Putamen (tissue), 1 donor: ENCODE measurements around the gene ZNF473.
A peak's percentile ranks its signal among the peaks of the same experiment; 100 is the strongest.
"Not testable (repeated sequence)": the region's sequence is repeated elsewhere in the genome, so short reads cannot be mapped to it uniquely, and the experiment has no call there.

Experiments
- DNase-seq: peaks from one replicate; pipeline ENCODE4 v3.0.0-alpha.2; 2016; ENCODE audit warnings: low spot score

The ZNF473 gene

DNA sequence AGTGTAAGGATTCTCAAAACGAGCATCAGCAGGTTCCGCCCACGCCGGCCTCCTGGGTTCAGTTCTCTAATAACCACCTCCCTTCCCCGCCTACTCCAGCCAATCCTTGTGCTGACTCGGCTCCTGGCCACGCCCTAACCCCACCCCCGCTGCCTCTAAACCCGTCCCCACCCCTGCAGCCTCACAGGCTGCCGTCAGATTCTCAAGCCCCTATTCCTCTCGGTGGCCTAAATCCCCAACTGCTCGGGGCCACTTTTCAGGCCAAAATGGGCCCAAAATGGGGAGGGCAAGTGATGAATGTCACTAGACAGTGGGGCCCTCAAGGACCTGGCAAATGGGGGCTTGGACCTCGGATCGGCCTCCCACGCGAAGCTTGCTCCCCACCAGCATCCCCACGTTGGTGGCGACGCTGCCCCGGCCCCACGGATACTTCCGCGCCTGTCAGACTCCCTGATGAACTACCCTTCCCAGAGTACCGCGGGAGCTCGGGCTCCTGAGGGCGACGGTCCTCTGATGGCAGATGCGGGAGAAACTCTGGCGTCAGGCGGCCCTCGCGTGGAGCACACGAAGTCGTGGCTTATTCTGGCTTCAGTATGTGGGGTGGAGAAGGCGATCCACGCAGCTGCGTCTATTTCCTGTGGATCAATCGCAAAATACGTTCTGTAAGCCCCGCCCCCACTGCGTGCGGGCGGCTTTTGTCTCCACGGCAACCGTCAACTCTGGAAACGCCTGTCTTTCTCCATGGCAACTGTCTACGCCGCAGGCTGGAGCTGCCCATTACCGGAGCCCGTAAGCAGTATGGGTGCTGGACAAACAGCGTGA is 24.8 kb downstream of the ZNF473 start:
- peak; percentile 92 for DNase-seq

DNA sequence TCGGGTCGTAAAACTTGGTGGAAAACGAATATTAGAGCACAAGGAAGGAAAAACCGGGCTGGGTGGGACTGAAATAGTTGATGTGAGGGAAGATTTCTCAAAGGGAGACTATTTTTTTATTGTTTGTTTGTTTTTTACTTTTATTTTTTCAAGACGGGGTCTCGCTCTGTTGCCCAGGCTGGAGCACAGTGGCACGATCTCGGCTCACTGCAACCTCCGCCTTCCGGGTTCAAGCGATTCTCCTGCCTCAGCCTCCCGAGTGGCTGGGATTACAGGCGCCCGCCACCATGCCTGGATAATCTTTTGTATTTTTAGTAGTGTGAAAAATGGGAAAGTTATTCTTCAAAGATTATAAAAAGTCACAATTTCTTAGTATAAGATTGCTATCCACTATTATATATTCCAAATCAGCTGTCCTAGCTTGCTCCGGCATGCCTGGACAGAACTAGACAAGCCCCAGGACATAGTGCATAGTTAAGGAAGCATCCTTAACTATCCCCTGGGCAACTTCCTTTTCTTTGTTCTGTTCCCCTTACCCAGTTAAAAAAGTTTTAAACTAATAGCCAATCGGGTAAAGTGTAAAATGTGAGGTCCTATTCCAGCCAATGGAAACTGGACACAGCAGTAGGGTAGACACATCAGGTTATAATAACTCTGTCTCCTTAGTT is 25.6 kb downstream of the ZNF473 start:
- not testable (repeated sequence) for DNase-seq

DNA sequence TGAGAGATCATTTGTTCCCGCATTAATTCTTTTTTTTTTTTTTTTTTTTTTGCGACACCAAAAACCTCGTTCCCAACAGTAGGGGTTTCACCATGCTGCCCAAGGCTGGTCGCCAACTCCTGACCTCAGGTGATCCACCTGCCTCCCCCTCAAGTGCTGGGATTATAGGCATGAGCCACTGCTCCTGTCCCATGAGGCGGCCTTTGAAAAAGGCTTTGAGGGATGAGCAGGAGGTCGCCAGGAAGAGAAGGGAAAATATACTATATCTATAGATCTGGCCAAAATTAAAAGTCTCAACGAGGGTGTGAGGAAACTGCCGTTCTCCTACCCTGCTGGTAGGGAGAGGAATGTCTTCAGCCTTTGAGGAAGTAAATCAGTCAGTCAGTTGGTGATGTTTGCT is 26.2 kb downstream of the ZNF473 start:
- no peak for DNase-seq

DNA sequence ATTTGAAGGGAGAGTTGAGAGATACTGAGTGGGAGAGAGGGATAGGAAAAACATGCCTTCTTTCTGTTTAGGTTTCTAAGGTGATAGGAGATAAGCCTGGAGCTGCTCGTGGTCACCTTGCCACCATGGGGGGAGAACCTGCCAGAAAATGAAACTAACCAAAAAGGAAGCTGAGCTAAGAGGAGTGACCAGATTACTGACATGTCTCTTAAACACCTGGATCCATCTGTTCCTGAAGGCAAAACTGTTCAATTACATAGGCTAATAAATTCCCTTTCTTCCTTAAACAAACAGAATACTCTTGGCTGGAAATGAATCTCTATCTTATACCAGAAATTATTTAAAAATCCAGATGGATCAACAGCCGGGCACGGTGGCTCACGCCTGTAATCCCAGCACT is 27.3 kb downstream of the ZNF473 start:
- no peak for DNase-seq

DNA sequence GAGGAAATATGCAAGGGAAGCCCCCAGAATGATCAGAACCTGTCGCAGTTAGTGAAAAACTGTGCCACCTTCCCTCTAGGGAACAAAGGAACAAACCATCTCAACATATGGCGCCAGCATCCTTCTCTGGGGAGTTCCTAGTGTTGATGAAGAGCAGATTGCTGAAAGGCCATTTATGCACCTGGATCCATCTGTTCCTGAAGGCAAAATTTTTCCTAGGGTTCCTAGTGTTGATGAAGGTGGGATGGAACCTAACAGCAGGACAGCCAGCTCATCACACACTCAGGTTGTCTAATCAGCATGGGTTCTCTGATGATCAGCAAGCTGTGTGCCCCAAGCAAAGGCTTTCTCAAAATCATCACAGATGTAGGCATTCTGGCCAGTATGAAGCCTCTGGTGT is 32.6 kb downstream of the ZNF473 start:
- no peak for DNase-seq

DNA sequence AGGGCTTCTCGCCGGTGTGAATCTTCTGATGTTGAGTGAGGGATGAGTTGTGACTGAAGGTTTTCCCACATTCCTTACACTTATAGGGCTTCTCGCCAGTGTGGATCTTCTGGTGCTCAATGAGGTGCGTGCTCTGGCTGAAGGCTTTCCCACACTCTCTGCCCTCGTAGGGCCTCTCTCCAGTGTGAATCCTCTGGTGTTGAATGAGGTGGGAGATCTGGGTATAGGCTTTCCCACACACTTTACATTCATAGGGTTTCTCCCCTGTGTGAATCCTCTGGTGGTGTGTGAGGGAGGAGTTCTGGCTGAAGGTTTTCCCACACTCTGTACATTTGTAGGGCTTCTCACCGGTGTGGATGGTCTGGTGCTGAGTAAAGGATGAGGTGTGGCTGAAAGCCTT is 33.2 kb downstream of the ZNF473 start:
- DNase-seq, result no peak

DNA sequence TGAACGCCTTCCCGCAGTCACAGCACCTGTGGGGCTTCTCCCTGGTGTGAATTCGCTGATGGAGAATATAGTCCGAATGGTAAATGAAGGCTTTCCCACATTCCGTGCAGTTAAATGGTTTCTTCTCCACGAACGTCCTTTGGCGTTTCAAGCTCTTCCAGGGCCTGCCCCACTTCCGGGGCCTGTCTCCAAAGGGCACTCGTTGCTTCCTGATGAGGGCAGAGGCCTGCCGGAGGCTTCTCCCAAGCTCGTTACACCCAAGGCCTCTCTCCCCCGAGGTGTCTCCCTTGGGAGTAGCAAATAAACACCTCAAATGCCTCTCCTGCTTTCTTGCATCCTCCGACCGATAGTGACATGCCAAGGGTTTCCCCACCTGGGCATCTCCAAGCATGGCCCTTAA is 34.3 kb downstream of the ZNF473 start:
- no peak for DNase-seq

DNA sequence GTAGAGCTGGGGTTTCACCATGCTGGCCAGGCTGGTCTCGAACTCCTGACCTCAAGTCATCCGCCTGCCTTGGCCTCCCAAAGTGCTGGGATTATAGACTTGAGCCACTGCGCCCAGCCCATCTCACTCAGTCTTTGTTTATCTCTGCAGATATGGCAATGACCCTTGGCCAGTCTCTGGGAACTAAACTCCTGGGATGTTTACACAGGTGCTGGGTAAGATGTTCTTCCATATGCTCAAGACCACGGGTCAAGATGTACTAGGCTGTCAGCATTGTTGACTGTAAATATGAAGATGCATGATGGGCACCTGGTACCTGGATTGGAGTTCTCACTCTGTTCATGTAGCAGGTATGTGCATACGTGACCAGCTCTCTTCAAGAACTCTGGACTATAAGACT is 35.8 kb downstream of the ZNF473 start:
- DNase-seq, result no peak

DNA sequence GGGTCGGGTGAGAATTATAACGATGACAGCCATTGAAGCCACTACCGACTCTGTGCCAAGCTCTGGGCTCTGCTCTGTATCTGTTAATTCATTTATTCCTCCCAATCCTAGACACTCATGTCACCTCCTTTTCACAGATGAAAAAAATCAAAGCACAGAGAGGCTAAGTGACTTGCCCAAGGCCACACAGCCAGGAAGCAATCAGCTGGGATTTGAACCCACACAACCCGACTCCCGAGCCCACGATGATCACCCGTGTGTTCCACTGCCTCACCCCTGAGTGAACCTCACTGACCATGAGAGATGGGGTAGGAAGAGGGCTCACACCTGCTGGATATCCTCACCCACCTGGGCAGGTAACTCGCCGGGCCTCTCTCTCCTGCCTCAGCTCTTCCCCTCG is 40.1 kb downstream of the ZNF473 start:
- DNase-seq, result no peak

DNA sequence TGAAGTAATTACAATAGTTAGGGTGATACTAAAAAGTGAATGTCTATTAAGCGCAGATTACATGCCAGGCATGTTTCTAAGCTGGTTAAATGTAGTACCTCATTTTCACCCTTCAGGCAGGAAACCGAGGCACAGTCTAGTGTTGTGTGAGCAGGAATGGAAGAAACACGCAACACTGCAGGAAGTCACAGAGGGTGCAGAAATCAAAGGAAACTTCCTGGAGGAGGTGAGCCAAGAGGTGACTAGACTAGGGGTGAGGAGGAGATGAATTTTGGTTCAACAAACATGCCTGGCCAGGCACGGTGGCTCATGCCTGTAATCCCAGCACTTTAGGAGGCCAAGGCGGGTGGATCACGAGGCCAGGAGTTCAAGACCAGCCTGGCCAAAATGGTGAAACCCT is 41.8 kb downstream of the ZNF473 start:
- no peak for DNase-seq

DNA sequence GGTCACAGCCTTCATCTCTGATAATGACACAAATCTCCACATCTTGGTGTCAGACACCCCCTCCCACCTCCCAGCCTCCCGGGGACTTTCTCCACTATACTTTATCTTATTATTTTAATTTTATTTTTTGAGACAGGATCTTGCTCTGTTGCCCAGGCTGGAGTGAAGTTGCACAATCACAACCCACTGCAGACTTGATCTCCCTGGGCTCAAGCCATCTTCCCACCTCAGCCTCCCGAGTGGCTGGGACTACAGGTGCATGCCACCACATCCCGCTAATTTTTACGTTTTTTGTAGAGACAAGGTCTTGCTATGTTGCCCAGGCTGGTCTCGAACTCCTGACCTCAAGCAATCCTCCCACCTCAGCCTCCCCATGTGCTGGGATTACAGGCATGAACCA is 42.6 kb downstream of the ZNF473 start:
- DNase-seq, result not testable (repeated sequence)

DNA sequence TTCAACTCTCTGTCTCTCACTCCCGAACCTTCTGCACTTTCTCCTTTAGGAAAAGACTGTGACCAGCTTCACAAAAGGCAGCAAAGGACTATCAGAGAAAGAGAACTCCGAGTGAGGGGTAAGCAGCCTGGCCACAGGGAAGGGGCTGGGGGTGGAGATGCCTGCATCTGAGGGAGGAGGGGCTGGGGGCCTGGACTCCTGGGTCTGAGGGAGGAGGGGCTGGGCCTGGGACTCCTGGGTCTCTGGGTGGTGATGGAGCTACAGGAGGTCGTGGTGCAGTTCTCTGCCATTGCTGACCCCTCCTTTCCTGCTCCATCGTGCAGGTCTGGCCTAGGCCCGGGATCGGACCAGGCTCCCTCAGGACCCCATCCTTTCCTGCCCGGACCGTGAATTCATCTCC is 49.3 kb downstream of the ZNF473 start:
- DNase-seq, result not testable (repeated sequence)

DNA sequence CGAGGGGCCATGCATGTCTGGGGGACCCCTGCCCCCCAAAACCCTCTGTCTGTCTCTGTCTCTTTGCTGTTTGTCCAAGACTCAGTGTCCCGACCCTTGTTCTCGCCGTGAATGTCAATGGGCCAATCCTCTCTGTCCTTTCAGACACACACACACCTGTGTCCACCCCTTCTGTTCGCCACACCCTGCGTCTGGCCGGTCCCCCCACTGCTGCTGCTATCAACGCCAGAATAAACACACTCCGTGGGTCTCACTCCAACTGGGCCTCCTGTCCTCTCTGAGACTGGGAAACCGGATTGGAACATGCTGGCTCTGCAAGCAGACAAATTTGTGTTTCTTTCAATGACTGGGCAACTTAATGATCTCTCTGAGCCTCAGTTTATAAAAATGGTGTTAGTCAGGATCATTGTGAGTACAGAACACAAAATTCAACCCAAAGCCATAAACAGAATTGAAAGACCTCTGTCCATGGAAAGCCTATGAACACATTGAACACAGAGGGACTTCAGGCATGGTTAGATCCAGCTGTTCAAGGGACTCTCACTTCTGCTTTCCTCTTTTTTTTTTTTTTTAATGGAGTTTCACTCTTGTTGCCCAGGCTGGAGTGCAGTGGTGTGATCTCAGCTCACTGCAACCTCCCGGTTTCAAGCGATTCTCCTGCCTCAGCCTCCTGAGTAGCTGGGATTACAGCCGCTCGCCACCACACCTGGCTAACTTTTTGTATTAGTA is 50.0 kb downstream of the ZNF473 start:
- not testable (repeated sequence) for DNase-seq

DNA sequence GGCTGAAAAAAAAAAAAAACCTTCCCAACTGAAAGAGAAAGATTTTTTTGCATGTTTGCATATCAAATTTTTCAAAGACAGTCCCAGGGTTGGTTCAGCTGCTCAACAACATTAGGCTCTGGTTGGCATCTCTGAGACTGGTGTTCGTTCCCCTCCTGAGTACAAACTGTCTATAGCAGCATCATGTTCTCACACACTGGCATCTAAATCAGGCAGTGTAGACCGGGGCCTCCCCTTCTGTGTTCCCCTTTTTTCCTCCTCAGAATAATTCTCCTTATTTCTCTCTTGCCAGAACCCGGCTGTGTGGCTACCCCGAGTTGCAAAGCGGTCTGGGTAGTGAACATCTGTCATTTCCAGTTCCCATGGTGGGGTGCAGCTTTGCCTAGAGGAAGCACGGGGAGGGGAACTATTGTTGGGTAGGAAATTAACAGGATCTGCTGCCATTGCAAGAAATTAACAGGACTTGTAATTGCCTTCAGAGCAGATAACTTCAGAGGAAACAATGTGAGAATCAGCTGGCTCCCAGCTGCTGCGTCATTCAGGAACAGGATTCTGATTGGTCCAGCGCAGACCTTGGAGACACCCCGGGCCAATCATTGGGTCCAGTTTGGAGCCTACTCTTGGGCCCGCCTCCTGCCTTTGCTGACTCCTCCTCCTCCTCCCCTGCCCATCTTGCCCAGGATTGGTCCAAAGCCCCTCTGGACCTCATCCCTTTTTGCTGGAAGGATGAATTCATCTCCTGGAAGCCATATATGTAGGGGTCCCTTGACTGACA is 51.0 kb downstream of the ZNF473 start:
- not testable (repeated sequence) for DNase-seq

DNA sequence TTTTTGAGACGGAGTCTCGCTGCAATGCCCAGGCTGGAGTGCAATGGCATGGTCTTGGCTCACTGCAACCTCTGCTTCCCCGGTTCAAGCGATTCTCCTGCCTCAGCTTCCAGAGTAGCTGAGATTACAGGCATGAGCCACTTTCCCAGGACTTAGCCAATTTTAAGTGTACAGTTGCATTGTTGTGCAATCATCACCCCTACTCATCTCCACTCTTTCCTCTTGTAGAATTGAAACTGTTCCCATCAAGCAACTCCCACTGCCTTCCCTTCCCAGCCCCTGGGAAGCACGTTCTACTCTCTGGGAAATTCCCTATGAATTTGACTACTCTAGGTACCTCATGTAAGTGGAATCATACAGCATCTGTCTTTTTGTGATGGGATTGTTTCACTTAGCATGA is 53.2 kb downstream of the ZNF473 start:
- DNase-seq, result not testable (repeated sequence)

DNA sequence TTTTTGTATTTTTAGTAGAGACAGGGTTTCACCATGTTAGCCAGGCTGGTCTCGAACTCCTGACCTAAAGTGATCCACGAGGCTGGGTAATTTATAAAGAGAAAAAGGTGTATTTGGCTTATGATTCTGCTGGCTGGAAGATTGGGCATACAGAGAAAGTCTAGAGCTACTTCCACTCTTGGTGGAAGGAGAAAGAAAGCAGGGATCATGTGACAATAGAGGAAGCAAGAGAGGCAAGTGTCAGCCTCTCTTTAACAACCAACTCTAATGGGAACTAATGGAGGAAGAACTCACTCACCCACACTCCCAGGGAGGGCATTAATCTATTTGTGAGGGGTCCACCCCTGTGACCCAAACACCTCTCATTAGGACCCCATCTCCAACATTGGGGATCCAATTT is 58.6 kb downstream of the ZNF473 start:
- not testable (repeated sequence) for DNase-seq

DNA sequence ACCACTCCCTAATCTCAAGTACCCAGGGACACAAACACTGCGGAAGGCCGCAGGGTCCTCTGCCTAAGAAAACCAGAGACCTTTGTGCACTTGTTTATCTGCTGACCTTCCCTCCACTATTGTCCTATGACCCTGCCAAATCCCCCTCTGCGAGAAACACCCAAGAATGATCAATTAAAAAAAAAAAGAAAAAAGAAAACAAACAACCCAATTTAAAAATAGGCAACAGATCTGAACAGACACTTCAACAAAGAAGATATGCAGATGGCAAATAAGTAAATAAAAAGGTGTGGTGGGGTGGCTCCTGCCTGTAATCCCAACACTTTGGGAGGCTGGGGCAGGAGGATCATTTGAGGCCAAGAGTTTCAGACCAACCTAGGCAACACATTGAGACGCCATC is 61.3 kb downstream of the ZNF473 start:
- not testable (repeated sequence) for DNase-seq

DNA sequence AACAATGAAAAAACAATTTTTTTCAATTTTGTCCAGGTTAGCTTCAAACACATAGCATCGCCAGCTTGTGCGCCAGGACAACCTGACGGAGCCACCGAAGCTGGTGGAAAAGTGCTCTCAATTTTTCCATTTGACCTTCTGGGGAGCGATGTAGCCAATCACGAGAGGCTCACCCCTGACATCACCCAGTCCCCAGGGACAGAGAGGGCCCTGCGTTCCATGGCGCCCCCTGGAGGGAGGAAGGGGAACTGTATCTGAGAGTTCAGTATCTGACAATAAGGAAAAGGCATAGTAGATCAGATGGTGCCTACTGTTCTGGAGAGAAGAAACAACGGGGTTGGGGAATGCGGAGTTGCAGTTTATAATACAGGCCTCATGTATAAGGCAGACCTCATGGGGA is 64.9 kb downstream of the ZNF473 start:
- not testable (repeated sequence) for DNase-seq

DNA sequence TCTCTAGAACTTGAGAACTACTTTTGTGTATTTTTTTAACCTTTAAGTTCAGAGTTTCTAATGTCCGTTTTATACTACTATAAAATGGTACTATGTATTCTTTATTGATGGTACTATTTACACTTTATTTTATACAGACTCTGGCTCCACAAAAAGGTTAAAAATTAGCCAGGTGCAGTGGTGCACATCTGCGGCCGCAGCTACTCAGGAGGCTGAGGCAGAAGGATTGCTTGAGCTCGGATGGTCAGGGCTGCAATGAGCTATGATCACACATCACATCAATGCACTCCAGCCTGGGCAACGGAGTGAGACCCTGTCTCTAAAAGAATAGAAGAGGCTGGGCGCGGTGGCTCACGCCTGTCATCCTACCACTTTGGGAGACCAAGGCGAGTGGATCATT is 66.0 kb downstream of the ZNF473 start:
- not testable (repeated sequence) for DNase-seq

DNA sequence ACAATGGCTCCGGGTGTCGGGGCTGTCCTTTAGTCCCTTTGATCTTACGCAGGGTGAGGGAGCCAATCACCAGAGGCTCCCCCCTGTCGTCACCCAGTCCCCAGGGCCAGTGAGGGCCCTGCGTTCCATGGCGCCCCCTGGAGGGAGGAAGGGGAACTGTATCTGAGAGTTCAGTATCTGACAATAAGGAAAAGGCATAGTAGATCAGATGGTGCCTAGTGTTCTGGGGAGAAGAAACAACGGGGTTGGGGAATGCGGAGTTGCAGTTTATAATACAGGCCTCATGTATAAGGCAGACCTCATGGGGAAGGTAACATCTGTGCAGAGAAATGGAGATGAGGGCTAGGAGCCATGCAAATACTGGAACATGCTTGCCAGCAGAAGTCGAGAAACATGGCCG is 66.8 kb downstream of the ZNF473 start:
- DNase-seq, result not testable (repeated sequence)

DNA sequence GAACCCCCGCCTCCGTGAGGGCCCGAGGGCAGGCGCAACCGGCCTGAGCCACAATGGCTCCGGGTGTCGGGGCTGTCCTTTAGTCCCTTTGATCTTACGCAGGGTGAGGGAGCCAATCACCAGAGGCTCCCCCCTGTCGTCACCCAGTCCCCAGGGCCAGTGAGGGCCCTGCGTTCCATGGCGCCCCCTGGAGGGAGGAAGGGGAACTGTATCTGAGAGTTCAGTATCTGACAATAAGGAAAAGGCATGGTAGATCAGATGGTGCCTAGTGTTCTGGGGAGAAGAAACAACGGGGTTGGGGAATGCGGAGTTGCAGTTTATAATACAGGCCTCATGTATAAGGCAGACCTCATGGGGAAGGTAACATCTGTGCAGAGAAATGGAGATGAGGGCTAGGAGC is 72.1 kb downstream of the ZNF473 start:
- not testable (repeated sequence) for DNase-seq

DNA sequence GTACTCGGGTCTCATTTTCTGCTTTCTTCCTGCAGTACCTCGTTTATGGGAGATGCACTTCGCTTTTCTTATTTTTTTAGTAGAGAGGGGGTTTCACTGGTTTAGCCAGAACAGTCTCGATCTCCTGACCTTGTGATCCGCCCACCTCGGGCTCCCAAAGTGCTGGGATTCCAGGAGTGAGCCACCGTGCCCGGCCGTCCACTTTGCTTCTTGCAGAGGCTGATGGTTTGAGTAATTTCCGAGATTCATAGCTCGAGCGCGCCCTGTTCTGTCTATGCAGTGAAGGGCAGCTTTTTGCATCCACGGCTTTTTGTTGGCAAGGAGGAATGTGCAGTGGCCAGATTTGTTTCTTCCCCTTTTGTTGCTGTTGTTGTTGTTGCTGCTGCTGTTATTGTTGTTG is 73.1 kb downstream of the ZNF473 start:
- not testable (repeated sequence) for DNase-seq
